ENCODE data around the gene HOXD4. TPM values are rescaled to one million over a fixed set of nuclear protein-coding genes. Genes with fewer than 3 reads are reported as not detected.
A peak's percentile ranks its signal among the peaks of the same experiment; 100 is the strongest.

The HOXD4 gene
- total RNA-seq, 4 donors from 2014 or later: 1.6 to 4.8 (median 3.3) TPM

- Histone ChIP-seq H3K9me3 (no peaks in the 10 kb centered on the region), H3K4me1 (peaks cover 5 to 14% of the 10 kb centered on the region in 2 donors), H3K4me3 (replicated peaks in 1 of 3) (peak overlapping the region in 1 of 3 donors; percentile 23), H3K27ac (peak overlapping the region in 2 of 3 donors; percentile 50 to 54), H3K36me3 (no peaks in the 10 kb centered on the region), H3K27me3 (peaks cover 65% of the 10 kb centered on the region)
- no peak for DNase-seq
- intact Hi-C loops (cut with DNase I): no loop called here
- 13 to 17% methylated on average over 15 of the region's 15 CpGs for WGBS, 2 donors
- TF ChIP-seq POLR2A (IDR thresholded peaks at IDR 0.05) (no peak), CTCF (IDR thresholded peaks at IDR 0.05) (no peak)
Measured at GRCh38 chr2:176130957-176131847, 20.1 kb upstream of the HOXD4 start.

- no peak for TF ChIP-seq CTCF (IDR thresholded peaks at IDR 0.05)
- TF ChIP-seq POLR2A (IDR thresholded peaks at IDR 0.05): no peak
- 24 to 33% methylated on average over 4 of the region's 4 CpGs for WGBS, 2 donors
- no peak overlapping the region for H3K4me3 ChIP-seq (replicated peaks in 1 of 3)
- no peaks in the 10 kb centered on the region for H3K9me3 ChIP-seq
- peaks cover 71% of the 10 kb centered on the region for H3K27me3 ChIP-seq
- no peak for DNase-seq
- peaks cover 5 to 20% of the 10 kb centered on the region in 2 donors for H3K4me1 ChIP-seq
- no peaks in the 10 kb centered on the region for H3K36me3 ChIP-seq
- intact Hi-C loops (cut with DNase I): no loop called here
- peak overlapping the region in 1 of 3 donors; percentile 6 for H3K27ac ChIP-seq
Measured at GRCh38 chr2:176131848-176132158, 19.5 kb upstream of the HOXD4 start.

GRCh38 chr2:176132205-176133171 is 18.9 kb upstream of the HOXD4 start:
- peak overlapping the region in 1 of 3 donors; percentile 6 for H3K27ac ChIP-seq
- WGBS, 2 donors: 12 to 18% methylated on average over 33 of the region's 33 CpGs
- DNase-seq: no peak
- no peaks in the 10 kb centered on the region for H3K9me3 ChIP-seq
- peaks cover 74% of the 10 kb centered on the region for H3K27me3 ChIP-seq
- no peak overlapping the region for H3K4me3 ChIP-seq (replicated peaks in 1 of 3)
- H3K36me3 ChIP-seq: no peaks in the 10 kb centered on the region
- peaks cover 5 to 21% of the 10 kb centered on the region in 2 donors for H3K4me1 ChIP-seq
- intact Hi-C loops (cut with DNase I): no loop called here
- TF ChIP-seq POLR2A (IDR thresholded peaks at IDR 0.05): no peak

GRCh38 chr2:176133389-176133788 is 18.0 kb upstream of the HOXD4 start:
- no peak overlapping the region for H3K4me3 ChIP-seq (replicated peaks in 1 of 3)
- no peaks in the 10 kb centered on the region for H3K36me3 ChIP-seq
- no peaks in the 10 kb centered on the region for H3K9me3 ChIP-seq
- no peak for DNase-seq
- TF ChIP-seq CTCF (IDR thresholded peaks at IDR 0.05): no peak
- no peak for TF ChIP-seq POLR2A (IDR thresholded peaks at IDR 0.05)
- no peak overlapping the region for H3K27ac ChIP-seq
- peaks cover 5 to 21% of the 10 kb centered on the region in 2 donors for H3K4me1 ChIP-seq
- H3K27me3 ChIP-seq: peaks cover 74% of the 10 kb centered on the region
- intact Hi-C loops (cut with DNase I): no loop called here

GRCh38 chr2:176134035-176134434 is 17.3 kb upstream of the HOXD4 start:
- H3K9me3 ChIP-seq: no peaks in the 10 kb centered on the region
- H3K4me3 ChIP-seq (replicated peaks in 1 of 3): no peak overlapping the region
- intact Hi-C loops (cut with DNase I): no loop called here
- H3K27ac ChIP-seq: no peak overlapping the region
- DNase-seq: no peak
- H3K36me3 ChIP-seq: no peaks in the 10 kb centered on the region
- 33 to 47% methylated on average over 4 of the region's 4 CpGs for WGBS, 2 donors
- peaks cover 72% of the 10 kb centered on the region for H3K27me3 ChIP-seq
- TF ChIP-seq CTCF (IDR thresholded peaks at IDR 0.05) (no peak), POLR2A (IDR thresholded peaks at IDR 0.05) (no peak)
- peaks cover 5 to 21% of the 10 kb centered on the region in 2 donors for H3K4me1 ChIP-seq

Data from thyroid gland (tissue), 4 donors.